GM12864 (cell line): ENCODE measurements around the gene KRT76.

Experiments used
- DNase-seq: peaks from one replicate; pipeline ENCODE4 v3.0.0-alpha.2; 2011; ENCODE audit warnings: low read depth
- H3K4me3 ChIP-seq: 2 replicates; pipeline ENCODE4 v1.5.1; 2011; ENCODE audit warnings: mild to moderate bottlenecking, low read depth, low read length, control low read depth
- CTCF ChIP-seq: IDR thresholded peaks from 2 replicates; pipeline ENCODE4 v1.5.1; 2011; ENCODE audit warnings: low read depth, mild to moderate bottlenecking, moderate library complexity, low read length, control low read depth, inconsistent platforms; ENCODE audit errors: missing control alignments

Gene KRT76

DNA sequence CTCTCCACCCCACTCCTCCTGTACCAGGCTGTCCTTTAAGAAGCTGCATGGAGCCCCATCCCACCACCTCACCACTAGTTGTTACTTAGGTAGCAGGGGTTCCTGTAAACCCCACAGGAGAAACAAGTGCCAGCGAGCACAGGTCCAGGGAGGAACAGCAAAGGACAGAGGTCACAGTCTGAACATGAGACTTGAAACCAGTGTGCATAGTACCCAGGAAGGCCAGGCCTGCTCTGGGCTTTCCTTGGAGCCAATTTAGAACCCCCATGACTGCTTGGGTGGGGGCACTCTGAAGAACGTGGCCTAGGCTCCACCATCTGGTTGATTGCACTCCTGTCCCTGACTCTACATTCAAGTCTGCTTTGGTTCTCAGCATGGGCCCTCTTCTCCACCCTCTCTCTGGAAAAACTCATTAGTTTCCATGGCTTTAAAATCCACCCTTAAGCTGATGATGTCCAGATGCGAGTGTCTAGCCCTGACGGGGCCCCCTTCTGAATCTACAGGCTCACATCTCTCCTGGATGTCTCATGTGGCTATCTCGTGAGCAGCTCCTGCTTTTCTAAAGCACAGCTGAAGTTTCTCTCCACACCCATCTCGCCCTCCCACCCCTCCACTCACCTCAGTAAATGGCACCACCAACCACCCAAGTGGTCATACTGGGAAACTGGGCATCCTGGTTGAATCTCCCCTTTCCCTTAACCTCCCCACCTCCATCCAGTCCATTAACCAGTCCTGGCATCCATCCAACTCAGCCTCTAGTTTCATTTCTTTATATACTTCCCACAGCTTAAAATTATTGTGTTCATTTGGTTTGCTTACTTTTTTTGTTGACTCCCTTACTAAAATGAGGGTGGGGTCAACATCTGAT, 10.4 kb upstream of the KRT76 start:
- DNase-seq, result no peak
- TF ChIP-seq CTCF, result no peak
- no peak overlapping the region for H3K4me3 ChIP-seq

DNA sequence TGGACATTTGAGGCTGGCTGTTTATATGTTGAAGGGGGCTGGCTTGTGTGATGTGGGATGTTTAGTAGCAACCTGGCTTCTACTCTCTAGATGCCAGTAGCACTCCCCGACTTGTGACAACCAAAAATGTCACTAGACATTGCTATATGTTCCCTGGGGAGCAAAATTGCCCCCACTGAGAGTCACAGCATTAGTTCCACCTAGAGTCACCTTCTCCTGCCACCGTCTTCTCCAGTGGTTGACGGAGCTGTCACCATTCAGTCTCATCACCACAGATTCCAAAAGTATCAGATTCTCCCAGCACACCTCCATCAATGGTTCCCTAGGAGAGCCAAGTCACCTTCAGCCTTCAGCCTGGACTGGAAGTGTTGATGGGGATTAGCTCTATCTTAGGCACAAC, 7.8 kb upstream of the KRT76 start:
- no peak for DNase-seq
- no peak for TF ChIP-seq CTCF
- H3K4me3 ChIP-seq, result no peak overlapping the region

DNA sequence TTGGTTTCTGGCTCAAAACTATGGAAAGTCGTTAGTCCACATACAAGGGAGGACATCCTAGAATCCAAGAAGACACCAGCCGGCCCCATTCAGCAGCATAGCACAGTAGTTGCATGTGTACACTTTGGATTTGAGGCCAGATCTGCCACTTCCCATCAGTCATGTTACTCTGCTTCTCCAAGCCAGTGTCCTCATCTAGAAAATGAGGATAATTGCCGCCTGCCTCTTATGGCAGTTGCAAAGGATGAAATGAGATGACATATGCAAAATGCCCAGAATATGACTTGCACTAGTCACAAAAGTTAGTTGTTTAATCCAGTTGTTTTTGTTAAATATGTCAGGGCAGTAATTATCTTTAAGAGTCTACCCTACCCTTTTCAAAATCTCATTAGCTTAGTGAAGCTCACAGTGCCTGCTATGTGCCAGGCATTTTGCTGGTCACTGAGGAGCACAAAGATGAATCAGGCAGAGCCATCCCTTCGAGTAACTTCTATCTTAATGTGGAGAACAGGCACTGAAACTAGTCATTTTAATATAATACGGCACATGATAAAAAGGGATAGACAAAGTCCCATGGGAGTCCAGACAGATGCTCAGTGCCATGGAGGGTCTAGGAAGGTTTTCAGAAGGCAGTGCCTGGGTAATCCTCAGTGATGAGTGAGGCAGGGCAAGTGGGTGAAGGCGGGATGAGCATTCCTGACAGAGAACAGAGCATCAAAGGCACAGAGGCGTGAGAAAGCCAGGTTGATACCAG, 6.6 kb upstream of the KRT76 start:
- no peak for TF ChIP-seq CTCF
- DNase-seq, result no peak
- H3K4me3 ChIP-seq, result no peak overlapping the region

- no peak overlapping the region for H3K4me3 ChIP-seq
- no peak for TF ChIP-seq CTCF
- no peak for DNase-seq
Observed at GRCh38 chr12:52782502-52782901, 5.4 kb upstream of the KRT76 start.

GRCh38 chr12:52781399-52782082, 4.4 kb upstream of the KRT76 start:
- TF ChIP-seq CTCF, result no peak
- no peak for DNase-seq
- H3K4me3 ChIP-seq, result no peak overlapping the region

GRCh38 chr12:52779914-52780313, 2.8 kb upstream of the KRT76 start:
- no peak for TF ChIP-seq CTCF
- no peak overlapping the region for H3K4me3 ChIP-seq
- no peak for DNase-seq
